ENCODE measurements around the gene LHPP.
"Not testable (repeated sequence)": the region's sequence is repeated elsewhere in the genome, so short reads cannot be mapped to it uniquely, and the experiment has no call there.

The LHPP gene, protein sequence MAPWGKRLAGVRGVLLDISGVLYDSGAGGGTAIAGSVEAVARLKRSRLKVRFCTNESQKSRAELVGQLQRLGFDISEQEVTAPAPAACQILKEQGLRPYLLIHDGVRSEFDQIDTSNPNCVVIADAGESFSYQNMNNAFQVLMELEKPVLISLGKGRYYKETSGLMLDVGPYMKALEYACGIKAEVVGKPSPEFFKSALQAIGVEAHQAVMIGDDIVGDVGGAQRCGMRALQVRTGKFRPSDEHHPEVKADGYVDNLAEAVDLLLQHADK

DNA sequence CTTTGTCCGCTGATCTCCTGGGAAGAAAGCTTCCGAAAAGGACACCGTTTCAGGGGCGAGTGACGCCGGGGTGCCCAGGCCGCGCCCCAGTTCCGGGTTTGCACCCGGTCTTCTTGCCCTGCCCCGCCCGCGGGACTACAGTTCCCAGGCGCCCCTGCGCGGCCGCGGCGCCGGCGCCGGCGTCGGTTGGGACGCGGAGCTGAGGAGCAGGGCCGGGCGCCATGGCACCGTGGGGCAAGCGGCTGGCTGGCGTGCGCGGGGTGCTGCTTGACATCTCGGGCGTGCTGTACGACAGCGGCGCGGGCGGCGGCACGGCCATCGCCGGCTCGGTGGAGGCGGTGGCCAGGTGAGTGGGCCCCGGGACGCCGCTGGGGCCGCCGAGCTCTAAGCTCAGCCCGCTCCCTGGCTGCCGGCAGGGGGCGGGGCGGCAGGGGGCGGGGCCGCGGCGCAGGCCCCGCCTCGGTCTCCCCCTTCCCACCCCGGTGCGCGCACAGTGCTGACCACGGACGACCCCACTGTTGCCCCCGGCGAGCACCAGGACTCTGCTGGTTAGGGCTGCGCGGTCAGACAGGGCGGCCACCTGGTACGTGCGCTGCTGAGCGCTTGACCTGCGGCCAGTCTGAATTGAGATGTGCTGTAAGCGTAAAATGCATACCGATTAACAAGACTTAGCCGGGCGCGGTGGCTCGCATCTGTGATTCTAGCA is at the start of gene LHPP:
Gene LHPP, plus strand, starts transcription at position 182 of the 706 bp plus-strand sequence. Its CDS starts 40 bp downstream, at position 222.
- DNase-seq, result peak; percentile 90

- DNase-seq, result no peak
Measured at GRCh38 chr10:124414076-124414475, 47.5 kb upstream of the LHPP start.

DNA sequence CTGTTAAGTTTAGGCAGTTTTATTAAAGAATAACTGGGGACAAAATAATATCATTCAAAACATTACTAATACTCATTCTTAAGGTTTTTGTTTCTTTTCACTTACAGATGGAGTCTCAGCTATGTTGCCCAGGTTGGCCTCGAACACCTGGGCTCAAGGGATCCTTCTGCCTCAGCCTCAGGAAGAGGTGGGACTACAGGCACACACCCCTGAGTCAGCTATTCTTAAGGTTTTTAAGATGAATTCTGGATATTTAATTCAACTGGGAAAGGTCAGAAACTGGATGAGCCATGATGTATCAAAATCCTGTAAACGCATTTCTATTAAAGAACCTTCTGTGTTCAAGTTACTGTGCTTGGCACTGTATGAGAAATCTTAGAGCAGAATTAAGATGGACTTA is 46.4 kb upstream of the LHPP start:
- no peak for DNase-seq

- no peak for DNase-seq
Measured at GRCh38 chr10:124416733-124417132, 44.9 kb upstream of the LHPP start.

DNA sequence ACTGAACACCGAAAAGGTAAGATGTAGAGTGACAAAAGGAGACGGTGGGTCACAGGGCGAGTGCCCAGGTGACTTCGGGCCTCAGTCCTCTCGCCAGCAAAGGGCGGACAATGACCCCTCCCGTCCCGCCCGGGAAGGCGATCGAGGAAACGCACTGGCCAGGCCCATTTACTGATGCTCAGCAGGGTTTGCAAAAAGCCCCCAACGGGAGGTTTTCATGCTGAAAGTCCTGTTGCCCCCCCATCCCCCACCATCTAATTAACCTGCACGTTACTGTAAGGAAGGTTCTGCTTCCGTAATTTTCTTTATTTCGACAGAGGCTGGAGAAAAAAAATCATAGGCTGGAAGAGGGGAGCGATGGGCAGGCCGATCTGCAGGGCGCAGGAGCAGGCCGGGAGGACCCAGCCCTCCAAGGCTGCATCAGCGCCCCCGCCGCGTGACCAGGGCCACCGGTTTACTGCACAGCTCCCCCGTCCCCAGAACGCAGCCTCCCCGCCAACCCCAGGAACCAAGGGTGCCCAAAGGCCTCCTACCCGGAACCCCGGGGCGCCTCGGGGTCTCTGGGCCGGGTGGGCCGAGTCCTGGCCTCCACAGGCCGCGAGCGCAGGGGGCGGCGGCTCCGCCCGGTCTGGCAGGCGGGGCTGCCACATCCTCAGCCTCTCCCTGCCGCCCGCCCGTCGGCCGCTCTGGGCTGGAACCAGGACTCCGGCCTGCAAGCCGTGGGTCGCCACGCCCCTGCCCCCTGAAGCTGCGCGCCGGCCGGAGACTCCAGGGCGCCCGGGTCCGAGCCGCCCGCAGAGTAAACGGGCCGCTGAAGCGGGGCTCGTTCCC is 43.5 kb upstream of the LHPP start:
- peak; percentile 59 for DNase-seq

- DNase-seq, result peak; percentile 98
Measured at GRCh38 chr10:124418726-124419501, 42.7 kb upstream of the LHPP start, which contains the start of gene OAT. TSS of gene OAT (minus strand) at chr10:124418923. CDS start at chr10:124412171, 6,752 bp downstream.

- DNase-seq, result no peak
Measured at GRCh38 chr10:124419635-124420034, 42.0 kb upstream of the LHPP start.

DNA sequence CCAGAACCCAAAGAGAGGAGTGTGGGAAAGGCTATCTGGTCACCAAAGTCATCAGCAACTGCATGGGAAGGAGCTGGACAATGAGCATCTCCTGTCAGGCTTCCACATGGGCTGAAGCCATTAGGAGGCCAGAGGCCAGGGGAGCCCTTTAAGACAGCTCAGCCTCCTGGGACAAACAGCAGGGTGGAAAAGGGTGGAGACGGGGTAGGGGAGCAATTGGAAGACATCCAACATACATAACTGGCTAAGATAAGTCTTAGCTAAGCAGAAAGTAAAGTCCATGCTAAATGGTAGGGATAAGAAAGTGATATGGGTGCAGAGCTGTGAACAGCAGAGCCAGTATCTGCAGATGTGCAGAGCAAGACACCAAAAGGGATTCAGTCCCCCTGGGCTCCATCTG is 41.4 kb upstream of the LHPP start:
- no peak for DNase-seq

GRCh38 chr10:124422742-124423141 is 38.9 kb upstream of the LHPP start:
- DNase-seq, result no peak

DNA sequence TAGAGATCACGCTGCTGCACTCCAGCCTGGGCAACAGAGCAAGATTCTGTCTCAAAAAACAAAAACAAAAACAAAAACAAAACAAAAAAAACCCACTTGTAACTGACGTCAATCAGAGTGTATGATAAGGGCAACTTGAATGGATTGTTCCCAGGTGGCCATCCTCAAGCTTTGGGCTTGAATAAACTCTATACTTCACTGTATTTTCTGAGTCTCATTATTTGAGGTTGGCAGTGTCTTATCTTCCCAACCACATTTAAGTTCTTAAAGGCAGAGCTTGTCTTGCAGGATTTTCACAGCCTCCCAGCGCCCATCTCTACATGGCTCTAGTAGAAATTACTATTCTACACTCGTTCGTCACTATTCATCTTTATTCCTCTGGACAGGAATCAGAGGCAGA is 37.8 kb upstream of the LHPP start:
- DNase-seq, result no peak

DNA sequence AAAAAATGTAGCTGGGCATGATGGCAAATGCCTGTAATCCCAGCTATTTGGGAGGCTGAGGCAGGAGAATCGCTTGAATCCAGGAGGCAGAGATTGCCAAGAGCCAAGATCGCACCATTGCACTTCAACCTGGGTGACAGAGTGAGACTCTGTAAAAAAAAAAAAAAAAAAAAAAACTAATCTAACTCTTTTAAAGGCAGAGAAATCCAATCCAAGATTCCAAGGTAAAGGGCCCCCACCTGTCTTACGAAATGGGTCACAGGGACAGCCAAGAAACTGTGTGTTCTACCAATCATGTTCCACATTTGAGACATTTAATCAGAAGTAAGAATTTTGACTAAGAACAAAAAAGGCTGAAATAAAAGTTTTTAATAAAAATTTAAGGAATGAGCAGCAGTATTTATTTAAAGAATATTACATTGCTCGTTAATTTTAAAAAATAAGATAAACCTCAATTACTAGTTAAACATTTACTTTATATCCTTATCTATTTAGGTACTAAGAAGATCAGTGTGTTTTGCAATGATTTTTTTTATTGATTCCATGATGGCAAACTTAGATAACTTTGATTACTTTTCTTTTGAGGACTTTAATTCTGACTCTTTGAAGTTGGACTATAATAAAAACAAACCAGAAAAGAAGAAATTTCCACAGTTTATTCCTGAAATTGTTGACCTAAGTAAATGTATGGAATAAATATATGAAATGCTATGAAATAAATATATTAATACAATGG is 36.2 kb upstream of the LHPP start:
- no peak for DNase-seq

- no peak for DNase-seq
Measured at GRCh38 chr10:124428207-124428777, 33.3 kb upstream of the LHPP start.

GRCh38 chr10:124429576-124429975 is 32.0 kb upstream of the LHPP start:
- DNase-seq, result no peak

GRCh38 chr10:124430077-124430476 is 31.5 kb upstream of the LHPP start:
- no peak for DNase-seq

GRCh38 chr10:124433461-124433860 is 28.2 kb upstream of the LHPP start:
- no peak for DNase-seq

DNA sequence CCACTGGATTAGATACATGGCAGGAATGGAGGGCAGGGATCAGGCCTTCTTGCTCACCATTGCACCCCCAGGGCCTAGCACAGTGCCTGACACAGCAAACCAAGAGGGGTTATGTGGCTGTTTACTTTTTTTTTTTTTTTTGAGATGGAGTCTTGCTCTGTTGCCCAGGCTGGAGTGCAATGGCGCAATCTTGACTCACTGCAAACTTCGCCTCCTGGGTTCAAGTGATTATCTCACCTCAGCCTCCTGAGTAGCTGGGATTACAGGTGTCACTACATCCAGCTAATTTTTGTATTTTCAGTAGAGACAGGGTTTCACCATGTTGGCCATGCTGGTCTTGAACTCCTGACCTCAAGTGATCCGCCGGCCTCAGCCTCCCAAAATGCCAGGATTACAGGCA is 25.9 kb upstream of the LHPP start:
- not testable (repeated sequence) for DNase-seq

DNA sequence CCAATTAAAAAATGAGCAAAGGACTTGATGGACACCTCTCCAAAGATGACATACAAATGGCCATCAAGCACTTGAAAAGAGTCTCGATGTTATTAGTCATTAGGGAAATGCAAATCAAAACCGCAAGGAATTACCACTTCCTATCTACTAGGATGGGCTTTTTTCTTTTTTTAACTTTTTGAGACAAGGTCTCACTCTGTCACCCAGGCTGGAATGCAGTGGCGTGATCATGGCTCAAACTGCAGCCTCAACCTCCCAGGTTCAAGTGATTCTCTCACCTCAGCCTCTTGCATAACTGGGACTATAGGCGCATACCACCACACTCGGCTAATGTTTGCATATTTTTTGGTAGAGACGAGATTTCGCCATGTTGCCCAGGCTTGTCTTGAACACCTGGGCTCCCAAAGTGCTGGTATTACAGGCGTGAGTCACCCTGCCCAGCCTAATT is 25.4 kb upstream of the LHPP start:
- DNase-seq, result no peak

- not testable (repeated sequence) for DNase-seq
Measured at GRCh38 chr10:124441694-124442093, 19.9 kb upstream of the LHPP start.

GRCh38 chr10:124446830-124447750 is 14.5 kb upstream of the LHPP start:
- DNase-seq, result no peak

- DNase-seq, result no peak
Measured at GRCh38 chr10:124447751-124448466, 13.7 kb upstream of the LHPP start.
